DND-41 (cell line): ENCODE data around the gene CRTC3.
"Not testable (repeated sequence)": the region's sequence is repeated elsewhere in the genome, so short reads cannot be mapped to it uniquely, and the experiment has no call there.

Experiments used
- ATAC-seq: fragments of 200-7000 bp; cut with Tn5 transposase; 3 replicates; pipeline ENCODE4 v1.9.1; 2021; ENCODE audit warnings: low read depth; ENCODE audit not compliant: insufficient read depth
- DNase-seq: peaks from one replicate; pipeline ENCODE4 v3.0.0-alpha.2; 2020
- H2AFZ ChIP-seq: 2 replicates; pipeline ENCODE4 v1.6.0; 2012; ENCODE audit warnings: low read depth, low read length
- H3K27ac ChIP-seq: 2 replicates; pipeline ENCODE4 v1.5.1; 2012; ENCODE audit warnings: low read length, inconsistent platforms
- H3K27me3 ChIP-seq: fragments of 200-600 bp; sonication (generic); 2 replicates; pipeline ENCODE4 v1.6.0; 2012; ENCODE audit warnings: low read length, mild to moderate bottlenecking, inconsistent platforms; ENCODE audit not compliant: insufficient read depth, poor library complexity
- H3K36me3 ChIP-seq: 2 replicates; pipeline ENCODE4 v1.5.1; 2012; ENCODE audit warnings: low read length, inconsistent platforms; ENCODE audit not compliant: insufficient read depth
- H3K4me1 ChIP-seq: 2 replicates; pipeline ENCODE4 v1.5.1; 2012; ENCODE audit warnings: mild to moderate bottlenecking, low read length; ENCODE audit not compliant: insufficient read depth
- H3K4me2 ChIP-seq: 2 replicates; pipeline ENCODE4 v1.6.0; 2012; ENCODE audit warnings: mild to moderate bottlenecking, moderate library complexity, low read length, inconsistent platforms; ENCODE audit not compliant: insufficient read depth
- H3K4me3 ChIP-seq, 2 experiments: fragments of 200-600 bp in 1 of 2; shearing (Covaris generic) in 1 of 2; 2 replicates each; pipeline ENCODE4 v1.5.1; 2012 to 2016; ENCODE audit warnings: inconsistent platforms in 2 of 2, low read length in 2 of 2, mild to moderate bottlenecking in 2 of 2, low read depth in 1 of 2, moderate library complexity in 1 of 2
- H3K79me2 ChIP-seq: 2 replicates; pipeline ENCODE4 v1.6.0; 2012; ENCODE audit warnings: low read length, inconsistent platforms; ENCODE audit not compliant: insufficient read depth
- H3K9ac ChIP-seq: 2 replicates; pipeline ENCODE4 v1.6.0; 2012; ENCODE audit warnings: low read depth, mild to moderate bottlenecking, inconsistent platforms, low read length, moderate library complexity
- H3K9me3 ChIP-seq: 2 replicates; pipeline ENCODE4 v1.5.1; 2012; ENCODE audit warnings: low read length, moderate library complexity, mild to moderate bottlenecking, inconsistent platforms; ENCODE audit not compliant: insufficient read depth, severe bottlenecking
- H4K20me1 ChIP-seq: 2 replicates; pipeline ENCODE4 v1.6.0; 2012; ENCODE audit warnings: low read length; ENCODE audit not compliant: insufficient read depth
- EZH2 ChIP-seq: IDR thresholded peaks from 3 replicates; pipeline ENCODE4 v1.6.1; 2012; ENCODE audit warnings: borderline replicate concordance, low read depth, mild to moderate bottlenecking, moderate library complexity, low read length, inconsistent platforms; ENCODE audit not compliant: severe bottlenecking
- TF ChIP-seq, protein P1 (sequence below): IDR thresholded peaks from 2 replicates; pipeline ENCODE4 v1.5.1; 2012; ENCODE audit warnings: borderline replicate concordance, low read length, moderate library complexity, mild to moderate bottlenecking; ENCODE audit not compliant: poor library complexity, severe bottlenecking; ENCODE audit errors: extremely low read depth

The CRTC3 gene

DNA sequence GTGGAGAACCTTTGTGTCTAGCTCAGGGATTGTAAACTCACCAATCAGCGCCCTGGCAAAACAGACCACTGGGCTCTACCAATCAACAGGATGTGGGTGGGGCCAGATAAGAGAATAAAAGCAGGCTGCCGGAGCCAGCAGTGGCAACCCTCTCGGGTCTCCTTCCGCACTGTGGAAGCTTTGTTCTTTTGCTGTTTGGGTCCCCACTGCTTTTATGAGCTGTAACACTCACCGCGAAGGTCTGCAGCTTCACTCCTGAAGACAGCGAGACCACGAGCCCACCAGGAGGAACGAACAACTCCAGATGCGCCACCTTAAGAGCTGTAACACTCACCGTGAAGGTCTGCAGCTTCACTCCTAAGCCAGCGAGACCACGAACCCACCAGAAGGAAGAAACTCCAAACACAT lies 18.5 kb upstream of the CRTC3 start:
- not testable (repeated sequence) for H3K79me2 ChIP-seq, H3K9me3 ChIP-seq, H3K4me3 ChIP-seq, H2AFZ ChIP-seq, H3K4me2 ChIP-seq, H4K20me1 ChIP-seq, H3K27ac ChIP-seq, H3K27me3 ChIP-seq, H3K4me1 ChIP-seq, ATAC-seq, H3K36me3 ChIP-seq, H3K9ac ChIP-seq
- peak; percentile 18 for DNase-seq

DNA sequence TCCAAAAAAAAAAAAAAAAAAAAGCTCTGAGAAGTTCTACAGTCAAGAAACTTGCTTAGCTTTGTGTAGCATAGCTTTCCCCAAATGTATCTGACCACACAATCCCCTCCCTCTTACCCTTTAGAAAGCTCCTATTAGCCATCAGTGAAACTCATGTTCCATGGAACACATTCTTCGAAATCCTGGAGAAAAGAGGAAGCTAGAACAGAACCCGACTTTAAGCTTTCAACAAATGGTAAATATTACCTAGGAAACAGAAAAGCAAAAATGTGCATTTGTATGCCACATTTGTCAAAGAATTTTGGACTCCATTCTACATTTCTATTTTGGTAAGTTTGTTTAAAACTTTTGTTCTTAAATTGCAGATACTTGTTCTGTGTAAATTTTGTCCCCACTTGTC lies 17.4 kb upstream of the CRTC3 start:
- Histone ChIP-seq H3K9ac (no peak overlapping the region), H3K4me3 (no peak overlapping the region), H4K20me1 (no peaks in the 10 kb centered on the region), H3K27me3 (no peaks in the 10 kb centered on the region), H3K36me3 (no peaks in the 10 kb centered on the region), H2AFZ (no peak overlapping the region), H3K79me2 (no peaks in the 10 kb centered on the region), H3K4me2 (no peak overlapping the region), H3K27ac (no peak overlapping the region), H3K9me3 (no peaks in the 10 kb centered on the region), H3K4me1 (no peaks in the 10 kb centered on the region)
- TF ChIP-seq, protein P1, sequence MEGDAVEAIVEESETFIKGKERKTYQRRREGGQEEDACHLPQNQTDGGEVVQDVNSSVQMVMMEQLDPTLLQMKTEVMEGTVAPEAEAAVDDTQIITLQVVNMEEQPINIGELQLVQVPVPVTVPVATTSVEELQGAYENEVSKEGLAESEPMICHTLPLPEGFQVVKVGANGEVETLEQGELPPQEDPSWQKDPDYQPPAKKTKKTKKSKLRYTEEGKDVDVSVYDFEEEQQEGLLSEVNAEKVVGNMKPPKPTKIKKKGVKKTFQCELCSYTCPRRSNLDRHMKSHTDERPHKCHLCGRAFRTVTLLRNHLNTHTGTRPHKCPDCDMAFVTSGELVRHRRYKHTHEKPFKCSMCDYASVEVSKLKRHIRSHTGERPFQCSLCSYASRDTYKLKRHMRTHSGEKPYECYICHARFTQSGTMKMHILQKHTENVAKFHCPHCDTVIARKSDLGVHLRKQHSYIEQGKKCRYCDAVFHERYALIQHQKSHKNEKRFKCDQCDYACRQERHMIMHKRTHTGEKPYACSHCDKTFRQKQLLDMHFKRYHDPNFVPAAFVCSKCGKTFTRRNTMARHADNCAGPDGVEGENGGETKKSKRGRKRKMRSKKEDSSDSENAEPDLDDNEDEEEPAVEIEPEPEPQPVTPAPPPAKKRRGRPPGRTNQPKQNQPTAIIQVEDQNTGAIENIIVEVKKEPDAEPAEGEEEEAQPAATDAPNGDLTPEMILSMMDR = no peak
- no peak for TF ChIP-seq EZH2
- no peak for DNase-seq
- no peak for ATAC-seq

DNA sequence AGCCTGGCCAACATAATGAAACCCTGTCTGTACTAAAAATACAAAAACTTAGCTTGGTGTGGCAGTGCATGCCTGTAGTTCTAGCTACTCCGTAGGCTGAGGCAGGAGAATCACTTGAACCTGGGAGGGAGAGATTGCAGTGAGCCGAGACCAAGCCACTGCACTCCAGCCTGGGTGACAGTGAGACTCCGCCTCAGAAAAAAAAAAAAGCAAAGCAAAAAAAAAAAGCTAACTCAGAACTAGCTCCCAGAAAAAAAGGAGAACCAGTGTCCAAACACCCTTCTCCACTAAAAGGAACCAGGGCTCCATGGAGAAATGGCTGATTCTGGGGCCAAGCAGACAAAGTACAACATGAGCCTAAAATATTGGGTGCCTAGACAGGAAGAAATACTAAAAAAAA lies 16.7 kb upstream of the CRTC3 start:
- Histone ChIP-seq H3K27ac (no peak overlapping the region), H3K4me2 (no peak overlapping the region), H3K4me1 (no peaks in the 10 kb centered on the region), H2AFZ (no peak overlapping the region), H3K9ac (no peak overlapping the region), H3K79me2 (no peaks in the 10 kb centered on the region), H3K36me3 (no peaks in the 10 kb centered on the region), H3K9me3 (no peaks in the 10 kb centered on the region), H3K27me3 (no peaks in the 10 kb centered on the region), H3K4me3 (no peak overlapping the region), H4K20me1 (no peaks in the 10 kb centered on the region)
- ATAC-seq = no peak
- no peak for DNase-seq
- no peak for TF ChIP-seq EZH2
- TF ChIP-seq, protein P1 = no peak

DNA sequence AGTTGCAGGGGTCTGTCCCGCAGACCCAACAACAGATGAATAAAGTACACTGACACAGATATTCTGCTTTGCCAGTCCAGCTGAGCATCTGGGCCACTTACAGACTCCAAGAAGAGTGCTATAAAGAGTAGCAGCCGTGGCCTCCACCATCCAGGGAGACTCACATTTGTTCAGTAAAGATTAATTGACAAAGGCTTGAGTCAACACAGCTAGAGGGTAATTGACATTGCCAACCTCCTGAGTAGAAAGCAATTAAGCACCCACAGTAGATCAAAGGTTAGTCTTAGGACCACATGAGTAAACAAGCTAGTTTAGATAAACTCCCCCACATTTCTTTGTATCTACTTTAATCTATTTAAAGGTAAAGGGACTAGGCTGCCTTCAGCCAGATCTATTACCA lies 16.3 kb upstream of the CRTC3 start:
- no peaks in the 10 kb centered on the region for H3K9me3 ChIP-seq
- no peaks in the 10 kb centered on the region for H3K36me3 ChIP-seq
- TF ChIP-seq, protein P1 = no peak
- no peak for TF ChIP-seq EZH2
- H3K4me3 ChIP-seq = no peak overlapping the region
- H3K79me2 ChIP-seq = no peaks in the 10 kb centered on the region
- ATAC-seq = no peak
- H3K4me1 ChIP-seq = no peaks in the 10 kb centered on the region
- DNase-seq = no peak
- H3K4me2 ChIP-seq = no peak overlapping the region
- no peaks in the 10 kb centered on the region for H4K20me1 ChIP-seq
- H2AFZ ChIP-seq = no peak overlapping the region
- H3K9ac ChIP-seq = no peak overlapping the region
- no peak overlapping the region for H3K27ac ChIP-seq
- H3K27me3 ChIP-seq = no peaks in the 10 kb centered on the region

DNA sequence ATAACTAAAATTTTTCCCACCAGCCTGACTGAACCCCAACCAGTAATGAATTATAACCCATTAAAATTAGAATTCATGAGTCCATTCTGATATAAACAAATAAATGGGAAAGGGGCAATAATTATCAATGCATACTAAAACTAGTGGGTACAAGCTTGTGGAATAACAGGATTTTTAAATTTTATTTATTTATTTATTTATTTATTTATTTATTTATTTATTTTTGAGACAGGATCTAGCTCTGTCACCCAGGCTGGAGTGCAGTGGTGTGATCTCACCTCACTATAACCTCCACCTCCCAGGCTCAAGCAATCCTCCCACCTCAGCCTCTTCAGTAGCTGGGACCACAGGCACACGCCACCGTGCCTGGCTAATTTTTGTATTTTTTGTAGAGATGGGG lies 15.8 kb upstream of the CRTC3 start:
- H3K4me2 ChIP-seq, DNase-seq, H3K27me3 ChIP-seq, H3K4me3 ChIP-seq, H4K20me1 ChIP-seq, H3K79me2 ChIP-seq, H3K27ac ChIP-seq, H3K9me3 ChIP-seq, H3K9ac ChIP-seq, H3K4me1 ChIP-seq, H2AFZ ChIP-seq, ATAC-seq, H3K36me3 ChIP-seq: not testable (repeated sequence)
